Liver (tissue), 9 donors: ENCODE data around the gene MPP3. TPM values are rescaled to one million over a fixed set of nuclear protein-coding genes. Genes with fewer than 3 reads are reported as not detected.

ENCODE experiments used
- DNase-seq: peaks from one replicate; pipeline ENCODE4 v3.0.0-alpha.2; 2017; ENCODE audit warnings: low spot score
- H3K27ac ChIP-seq, 2 donors: one replicate each; pipeline ENCODE4 v1.7.0; 2013; ENCODE audit warnings: inconsistent platforms in 2 of 2, low read length in 2 of 2, control low read depth in 1 of 2, low read depth in 1 of 2, mild to moderate bottlenecking in 1 of 2
- H3K27me3 ChIP-seq, 4 donors: one replicate each; pipeline versions ENCODE4 v1.6.1 to v1.7.0; 2013; ENCODE audit warnings: low read length in 3 of 4, inconsistent platforms in 1 of 4, mild to moderate bottlenecking in 1 of 4, moderate library complexity in 1 of 4; ENCODE audit not compliant: control insufficient read depth in 4 of 4, insufficient read depth in 4 of 4
- H3K36me3 ChIP-seq, 4 donors: one replicate each; pipeline versions ENCODE4 v1.6.1 to v1.7.0; 2013; ENCODE audit warnings: low read length in 3 of 4, mild to moderate bottlenecking in 3 of 4, low read depth in 1 of 4, moderate library complexity in 1 of 4; ENCODE audit not compliant: control insufficient read depth in 4 of 4, insufficient read depth in 3 of 4
- H3K4me1 ChIP-seq, 4 donors: one replicate each; pipeline versions ENCODE4 v1.6.1 to v1.7.0; 2013; ENCODE audit warnings: low read length in 3 of 4, mild to moderate bottlenecking in 3 of 4, moderate library complexity in 1 of 4; ENCODE audit not compliant: control insufficient read depth in 4 of 4, insufficient read depth in 4 of 4
- H3K4me3 ChIP-seq, 3 donors: one replicate each; pipeline versions ENCODE4 v1.6.1 to v1.7.0; 2013; ENCODE audit warnings: low read length in 3 of 3, control low read depth in 1 of 3, low read depth in 1 of 3, mild to moderate bottlenecking in 1 of 3
- H3K9ac ChIP-seq, 2 donors: one replicate each; pipeline ENCODE4 v1.7.0; 2013; ENCODE audit warnings: low read length in 2 of 2, mild to moderate bottlenecking in 2 of 2, moderate library complexity in 2 of 2, control low read depth in 1 of 2, low read depth in 1 of 2
- H3K9me3 ChIP-seq, 4 donors: one replicate each; pipeline versions ENCODE4 v1.6.1 to v1.7.0; 2013; ENCODE audit warnings: low read length in 3 of 4; ENCODE audit not compliant: control insufficient read depth in 4 of 4
- CTCF ChIP-seq: fragments of 150-350 bp; IDR thresholded peaks from 2 replicates; pipeline ENCODE4 v1.5.1; 2017; ENCODE audit warnings: improper control_type of control experiment, low read depth, low read length; ENCODE audit not compliant: missing input control
- EGR1 ChIP-seq, 2 donors: IDR thresholded peaks; 2 replicates each; pipeline ENCODE4 v1.6.1; 2016 to 2018; ENCODE audit warnings: antibody characterized with exemption in 2 of 2, low read depth in 2 of 2
- GABPA ChIP-seq, 2 donors: IDR thresholded peaks in 1 of 2; conservative IDR thresholded peaks in 1 of 2; 2 replicates each; pipeline ENCODE4 v1.6.1; 2016; ENCODE audit warnings: antibody characterized with exemption in 2 of 2, mild to moderate bottlenecking in 1 of 2, moderate library complexity in 1 of 2
- HNF4A ChIP-seq, 2 donors: conservative IDR thresholded peaks; 2 replicates each; pipeline ENCODE4 v1.6.1; 2016; ENCODE audit warnings: antibody characterized with exemption in 2 of 2, mild to moderate bottlenecking in 2 of 2
- HNF4G ChIP-seq: IDR thresholded peaks from 2 replicates; pipeline ENCODE4 v1.6.1; 2016; ENCODE audit warnings: antibody characterized with exemption
- JUND ChIP-seq, 2 donors: IDR thresholded peaks; 2 replicates each; pipeline ENCODE4 v1.6.1; 2016; ENCODE audit warnings: antibody characterized with exemption in 2 of 2
- MAX ChIP-seq: IDR thresholded peaks from 2 replicates; pipeline ENCODE4 v1.6.1; 2016; ENCODE audit warnings: antibody characterized with exemption
- RXRA ChIP-seq, 2 donors: IDR thresholded peaks; 2 replicates each; pipeline ENCODE4 v1.6.1; 2017 to 2018; ENCODE audit warnings: antibody characterized with exemption in 2 of 2, mild to moderate bottlenecking in 1 of 2
- TAF1 ChIP-seq: conservative IDR thresholded peaks from 2 replicates; pipeline ENCODE4 v1.6.1; 2016; ENCODE audit warnings: antibody characterized with exemption, mild to moderate bottlenecking
- YY1 ChIP-seq: IDR thresholded peaks from 2 replicates; pipeline ENCODE4 v1.6.1; 2016; ENCODE audit warnings: antibody characterized with exemption, mild to moderate bottlenecking
- WGBS: extraction: QIAGEN DNeasy Blood & Tissue Kit; methylation state at CpG from one replicate; pipeline ENCODE4 v1.1.7; 2013; 5-methylcytosine and 5-hydroxymethylcytosine counted together
- polyA plus RNA-seq, 2 donors: library from polyadenylated mRNA; stranded (reverse) in 1 of 2; unstranded in 1 of 2; fragments of 200-250 nt in 1 of 2; fragments of >200 nt in 1 of 2; fragmentation: Nextera tagmentation in 1 of 2; extraction: Ambion mirVana in 1 of 2; gene quantifications; one replicate each; pipeline versions ENCODE4 v1.2.1 to v1.2.3, GENCODE V29; 2013 to 2015
- total RNA-seq, 2 donors: library from RNA; depleted of rRNA; stranded (reverse); fragments of >200 nt; gene quantifications; one replicate each; pipeline ENCODE4 v1.2.3, GENCODE V29; 2014
- donor health status: healthy.
- donor health status: healthy.
- donor health status: healthy.
- donor health status: healthy.
- donor health status: healthy.

The MPP3 gene
- total and polyA plus RNA-seq, 4 donors, result 0.23 to 1.3 (median 0.72) TPM

GRCh38 chr17:43814026-43814425 lies 18.9 kb downstream of the MPP3 start:
- DNase-seq, result no peak
- H3K9ac ChIP-seq, result no peak overlapping the region
- no peak overlapping the region for H3K27ac ChIP-seq
- no peaks in the 10 kb centered on the region for H3K27me3 ChIP-seq
- TF ChIP-seq HNF4G (no peak), JUND (IDR thresholded peaks at IDR 0.05) (no peak), EGR1 (IDR thresholded peaks at IDR 0.05; ENCODE audit: low read depth in 2 of 2) (no peak), TAF1 (no peak), MAX (no peak)
- no peak overlapping the region for H3K4me3 ChIP-seq
- H3K36me3 ChIP-seq, result no peaks in the 10 kb centered on the region
- WGBS, result 91% methylated on average over 12 of the region's 12 CpGs
- no peaks in the 10 kb centered on the region for H3K4me1 ChIP-seq
- no peaks in the 10 kb centered on the region for H3K9me3 ChIP-seq

GRCh38 chr17:43813386-43813785 lies 19.6 kb downstream of the MPP3 start:
- Histone ChIP-seq H3K27me3 (no peaks in the 10 kb centered on the region), H3K36me3 (no peaks in the 10 kb centered on the region), H3K4me3 (no peak overlapping the region), H3K4me1 (no peaks in the 10 kb centered on the region), H3K9ac (no peak overlapping the region), H3K9me3 (no peaks in the 10 kb centered on the region), H3K27ac (no peak overlapping the region)
- no peak for DNase-seq
- 93% methylated on average over 3 of the region's 3 CpGs for WGBS
- no peak for TF ChIP-seq HNF4A (conservative IDR thresholded peaks at IDR 0.05)
- no peak for TF ChIP-seq CTCF
- no peak for TF ChIP-seq MAX
- no peak for TF ChIP-seq YY1
- no peak for TF ChIP-seq EGR1 (IDR thresholded peaks at IDR 0.05; ENCODE audit: low read depth in 2 of 2)
- no peak for TF ChIP-seq GABPA (IDR thresholded peaks at IDR 0.05 in 1 of 2, conservative IDR thresholded peaks at IDR 0.05 in 1 of 2)
- no peak for TF ChIP-seq RXRA (IDR thresholded peaks at IDR 0.05)
- TF ChIP-seq JUND (IDR thresholded peaks at IDR 0.05), result no peak

GRCh38 chr17:43812396-43813265 lies 20.3 kb downstream of the MPP3 start:
- H3K27me3 ChIP-seq, result no peaks in the 10 kb centered on the region
- no peak for TF ChIP-seq TAF1
- no peak overlapping the region for H3K4me3 ChIP-seq
- H3K9ac ChIP-seq, result no peak overlapping the region
- DNase-seq, result no peak
- H3K4me1 ChIP-seq, result no peaks in the 10 kb centered on the region
- no peaks in the 10 kb centered on the region for H3K36me3 ChIP-seq
- WGBS, result 97% methylated on average over 10 of the region's 10 CpGs
- no peak overlapping the region for H3K27ac ChIP-seq
- H3K9me3 ChIP-seq, result no peaks in the 10 kb centered on the region
